GM21723 (cell line): ENCODE data around the gene STX12.

Source experiments
- ATAC-seq: cut with Tn5 transposase; IDR thresholded peaks from one replicate; pipeline ENCODE4 v1.9.1; 2021; ENCODE audit warnings: mild to moderate bottlenecking, moderate library complexity; ENCODE audit not compliant: unreplicated experiment

The STX12 gene

DNA sequence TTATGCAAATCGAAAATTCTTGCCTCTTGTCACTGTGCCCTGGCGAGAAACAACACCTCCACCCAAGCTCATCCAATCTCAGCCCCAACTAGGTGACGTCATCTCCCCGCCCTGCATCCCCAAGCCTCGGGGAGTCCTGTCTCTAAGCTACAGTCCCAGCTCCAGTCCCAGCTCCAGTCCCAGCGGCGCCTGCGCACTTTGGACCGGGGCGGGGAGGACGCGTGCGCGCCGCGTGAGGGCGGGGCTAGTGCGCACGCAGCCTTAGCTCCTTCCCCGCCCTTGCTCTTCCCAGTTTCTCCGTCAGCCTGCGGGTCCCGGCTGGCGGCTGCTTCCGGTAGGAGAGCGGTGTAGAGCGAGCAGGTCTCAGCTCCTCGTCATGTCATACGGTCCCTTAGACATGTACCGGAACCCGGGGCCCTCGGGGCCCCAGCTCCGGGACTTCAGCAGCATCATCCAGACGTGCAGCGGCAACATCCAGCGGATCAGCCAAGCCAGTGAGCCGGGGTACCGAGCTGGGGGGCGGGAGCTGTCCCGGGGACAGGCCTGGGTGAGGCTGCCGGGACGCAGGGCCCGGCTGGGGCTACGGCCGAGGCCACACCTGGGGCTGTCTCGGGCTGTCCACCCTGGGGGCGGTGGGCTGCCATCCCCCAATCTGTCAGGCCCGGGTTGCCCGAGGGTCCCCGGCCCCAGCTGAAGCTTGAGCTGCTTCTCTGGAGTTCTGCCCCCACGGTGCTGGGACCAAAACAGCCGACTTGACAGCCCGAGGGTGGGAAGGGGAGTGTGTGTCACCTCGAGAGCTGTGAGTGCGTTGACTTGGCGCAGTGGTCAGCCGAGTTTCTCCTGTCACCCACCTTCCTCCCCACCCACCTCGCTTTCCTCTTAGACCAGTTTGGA, at the start of gene STX12:
TSS of gene STX12 (plus strand) at position 288 of the 894 bp plus-strand sequence. CDS start at position 377, 89 bp downstream.
- peak; percentile 93 for ATAC-seq

DNA sequence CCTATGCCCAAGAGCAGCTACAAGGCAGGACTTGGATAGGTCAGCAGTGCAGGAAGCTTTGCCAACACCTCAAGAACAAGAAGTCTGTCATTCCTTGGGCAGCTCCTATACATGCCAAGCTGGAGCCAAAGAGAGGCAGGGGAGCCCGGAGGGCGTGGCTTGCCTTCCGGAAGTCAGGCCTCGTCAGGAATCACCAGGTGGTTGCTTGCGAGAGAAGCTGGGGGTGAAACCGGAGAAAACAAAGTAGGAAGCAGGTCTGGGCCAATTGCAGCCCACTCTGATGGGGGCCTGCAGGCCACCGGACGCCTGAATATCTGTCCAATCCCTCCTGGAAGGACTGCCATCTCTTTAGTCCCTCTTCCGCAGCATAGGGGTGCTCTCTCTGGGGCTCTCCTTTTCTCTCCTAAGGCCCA, 48.1 kb upstream of the STX12 start:
- ATAC-seq: no peak

DNA sequence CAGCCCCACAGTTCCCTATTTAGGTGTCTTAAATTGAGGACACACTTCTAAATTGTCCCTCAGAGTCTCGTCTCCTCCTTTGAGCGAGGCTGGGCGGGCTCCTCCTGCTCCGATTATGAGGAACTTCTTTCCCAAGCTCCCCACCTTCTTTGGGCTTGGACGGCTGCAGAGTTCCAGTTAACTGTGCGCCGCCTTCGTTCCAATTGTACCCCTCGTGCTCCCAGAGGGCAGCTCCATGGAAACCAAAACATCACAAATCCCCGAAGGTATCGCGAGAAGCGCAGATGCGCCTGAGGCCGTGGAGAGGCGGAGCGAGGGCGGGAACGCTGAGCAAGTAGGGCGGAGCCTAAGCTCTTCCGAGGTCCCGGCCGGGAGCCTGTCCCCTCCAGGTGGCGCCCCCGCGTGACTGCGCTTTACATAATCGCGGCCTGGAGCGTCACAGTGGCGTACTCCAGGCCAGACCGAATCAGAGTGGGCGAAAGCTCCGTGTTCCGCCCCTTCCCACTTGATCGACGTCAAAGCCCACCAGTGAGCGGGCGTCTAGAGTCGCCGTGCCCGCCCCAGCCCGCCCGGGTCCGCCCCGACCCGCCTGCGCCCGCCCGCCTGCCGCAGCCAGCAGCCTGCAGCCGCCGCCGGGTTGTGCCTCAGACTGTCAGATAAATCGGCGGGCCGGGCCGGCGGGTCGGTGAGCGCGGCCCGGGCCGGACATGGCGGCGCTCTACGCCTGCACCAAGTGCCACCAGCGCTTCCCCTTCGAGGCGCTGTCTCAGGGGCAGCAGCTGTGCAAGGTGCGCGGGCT, 47.4 kb upstream of the STX12 start, which contains the start of gene FAM76A:
TSS of gene FAM76A (plus strand) at position 588 of the 799 bp plus-strand sequence. CDS start at position 708, 120 bp downstream.
- ATAC-seq: peak; percentile 95

- ATAC-seq: peak; percentile 34
Measured at GRCh38 chr1:27726173-27727044, 46.6 kb upstream of the STX12 start.

DNA sequence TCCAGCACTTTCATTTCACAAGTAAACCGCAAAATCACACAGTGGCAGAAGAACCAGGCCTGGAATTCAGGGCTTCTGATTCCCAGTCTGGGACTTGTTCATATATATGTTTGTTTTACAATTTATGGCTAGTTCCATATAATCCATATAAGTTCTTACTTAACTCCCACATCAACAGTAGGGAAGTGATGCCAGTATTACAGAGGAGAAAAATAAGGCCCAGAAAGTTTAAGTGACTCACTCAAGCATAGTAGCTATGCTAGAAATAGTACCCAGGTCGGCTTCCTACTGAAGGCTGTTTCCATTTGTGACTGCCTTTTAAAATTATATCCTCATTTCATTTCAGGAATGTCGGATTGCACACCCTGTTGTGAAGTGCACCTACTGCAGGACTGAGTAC, 45.9 kb upstream of the STX12 start:
- no peak for ATAC-seq

- ATAC-seq: no peak
Measured at GRCh38 chr1:27736252-27736651, 36.8 kb upstream of the STX12 start.

DNA sequence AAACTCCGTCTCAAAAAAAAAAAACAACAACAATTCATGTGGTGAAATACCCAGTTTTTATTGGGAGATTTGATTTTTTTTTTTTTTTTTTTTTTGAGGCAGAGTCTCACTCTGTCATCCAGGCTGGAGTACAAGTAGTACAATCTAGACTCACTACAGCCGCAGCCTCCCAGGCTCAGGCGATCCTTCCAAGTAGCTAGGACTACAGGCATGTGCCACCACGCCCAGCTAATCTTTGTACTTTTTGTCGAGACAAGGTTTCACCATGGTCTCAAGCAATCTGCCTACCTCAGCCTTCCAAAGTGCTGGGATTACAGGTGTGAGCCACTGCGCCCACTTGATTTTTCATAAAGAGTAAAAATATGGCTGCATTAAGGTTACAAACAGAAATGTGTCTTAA, 31.9 kb upstream of the STX12 start:
- no peak for ATAC-seq

DNA sequence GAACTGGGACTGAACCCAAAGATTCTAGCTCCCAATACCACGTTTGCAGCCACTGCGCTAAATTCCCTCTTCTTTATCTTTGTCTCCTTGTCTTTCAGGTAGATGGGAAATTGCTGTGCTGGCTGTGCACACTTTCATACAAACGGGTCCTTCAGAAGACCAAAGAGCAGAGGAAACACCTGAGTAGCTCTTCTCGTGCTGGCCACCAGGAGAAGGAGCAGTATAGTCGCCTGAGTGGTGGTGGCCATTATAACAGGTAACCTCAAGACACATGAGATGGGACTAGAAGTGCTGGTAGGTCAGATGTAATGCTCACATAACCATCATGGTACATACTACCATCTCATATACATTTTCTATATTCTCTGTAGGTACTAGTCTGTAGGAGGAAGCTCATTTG, 28.5 kb upstream of the STX12 start:
- ATAC-seq: no peak

DNA sequence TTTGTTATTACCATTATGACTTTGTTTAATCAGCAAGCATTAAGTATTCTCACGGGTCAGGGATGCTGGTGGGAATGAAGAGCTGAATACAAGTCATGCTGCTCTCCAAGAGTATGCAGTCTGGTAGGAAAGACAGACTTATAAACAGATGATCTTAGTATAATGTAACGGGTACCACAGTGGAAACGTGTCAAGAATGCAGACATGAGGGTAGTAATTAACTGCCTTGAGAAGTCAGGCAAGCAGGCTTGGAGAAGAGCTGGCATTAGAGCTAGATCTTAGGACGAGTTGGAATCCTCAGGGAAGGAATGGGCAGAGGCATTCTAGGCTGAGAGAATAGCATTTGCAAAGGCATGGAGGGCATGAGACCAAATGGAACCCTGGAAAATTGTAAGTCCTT, 27.6 kb upstream of the STX12 start:
- ATAC-seq: no peak

DNA sequence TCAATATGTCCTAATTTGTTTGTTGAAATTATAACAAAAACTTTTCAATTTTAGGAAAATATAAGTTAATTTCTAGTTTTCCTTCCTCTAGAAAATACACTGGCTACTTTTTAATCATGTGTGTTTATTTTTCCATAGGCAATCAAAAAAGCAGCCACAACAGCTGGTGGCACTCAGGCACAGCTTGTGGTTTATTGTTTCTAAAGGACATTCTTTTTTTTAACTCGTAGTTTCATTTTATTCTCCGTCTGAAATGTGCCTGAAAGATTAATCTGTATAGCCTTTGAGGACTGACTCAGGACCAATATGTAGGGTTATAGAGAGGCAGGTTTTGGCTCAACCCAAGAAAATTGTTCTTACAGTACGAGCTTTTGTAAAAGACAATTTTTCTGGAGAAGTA, 20.7 kb upstream of the STX12 start:
- no peak for ATAC-seq

- ATAC-seq: no peak
Measured at GRCh38 chr1:27755286-27755685, 17.7 kb upstream of the STX12 start.

- ATAC-seq: no peak
Measured at GRCh38 chr1:27755865-27756264, 17.2 kb upstream of the STX12 start.

DNA sequence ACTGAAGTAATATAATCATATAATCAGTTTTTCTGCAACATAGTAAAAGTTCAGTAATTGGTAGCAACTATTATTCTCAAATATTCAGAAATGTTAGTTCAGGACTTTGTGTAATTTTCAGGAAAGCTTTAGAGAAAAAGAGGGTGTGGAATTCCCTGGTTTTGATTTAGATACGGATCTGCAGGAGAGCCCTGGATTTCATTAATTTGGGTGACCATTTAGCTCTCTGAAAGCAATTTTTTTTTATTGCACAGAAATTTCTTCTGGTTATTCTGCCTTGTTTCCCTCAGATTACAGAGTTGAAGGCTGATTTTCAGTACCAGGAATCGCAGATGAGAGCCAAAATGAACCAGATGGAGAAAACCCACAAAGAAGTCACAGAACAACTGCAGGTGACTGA, 13.8 kb upstream of the STX12 start:
- ATAC-seq: no peak

DNA sequence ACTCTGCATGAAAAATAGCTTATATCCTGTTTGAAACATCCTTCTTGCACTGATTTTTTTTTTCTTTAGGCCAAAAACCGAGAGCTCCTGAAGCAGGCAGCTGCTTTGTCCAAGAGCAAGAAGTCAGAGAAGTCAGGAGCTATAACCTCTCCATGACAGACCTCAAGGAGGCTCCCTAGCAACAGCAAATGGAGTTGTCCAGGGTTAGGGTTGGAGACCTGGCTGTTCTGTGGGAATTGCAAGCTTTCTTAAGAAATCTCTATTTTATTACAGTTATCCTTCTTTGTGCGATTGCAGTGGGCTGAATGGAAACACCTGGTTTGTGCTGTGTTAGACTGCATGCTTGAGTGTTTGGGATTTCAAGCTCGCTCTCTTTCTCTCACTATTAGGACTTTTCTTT, 12.6 kb upstream of the STX12 start:
- no peak for ATAC-seq

DNA sequence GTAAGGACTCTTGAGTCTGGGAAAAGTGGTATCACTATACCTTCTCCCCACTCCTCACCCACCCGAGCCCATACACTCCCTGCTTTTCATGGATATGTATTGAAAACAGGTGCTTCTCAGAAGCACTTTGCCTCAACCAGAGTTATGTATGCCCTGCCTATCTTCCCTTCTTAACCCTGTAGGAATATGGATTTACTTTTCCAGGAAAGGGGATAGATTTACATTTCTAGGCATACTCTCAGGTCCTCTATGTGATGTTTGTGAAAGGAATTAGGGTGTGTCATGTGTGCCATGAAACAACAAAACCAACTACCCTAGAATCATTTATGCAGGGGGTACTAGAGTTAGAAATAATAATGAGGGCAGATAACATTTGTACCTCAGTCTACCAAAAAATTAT, 11.0 kb upstream of the STX12 start:
- no peak for ATAC-seq

- no peak for ATAC-seq
Measured at GRCh38 chr1:27763358-27763757, 9.7 kb upstream of the STX12 start.

GRCh38 chr1:27770293-27770830, 2.7 kb upstream of the STX12 start:
- no peak for ATAC-seq

- ATAC-seq: no peak
Measured at GRCh38 chr1:27772036-27772931, 735 bp upstream of the STX12 start.

DNA sequence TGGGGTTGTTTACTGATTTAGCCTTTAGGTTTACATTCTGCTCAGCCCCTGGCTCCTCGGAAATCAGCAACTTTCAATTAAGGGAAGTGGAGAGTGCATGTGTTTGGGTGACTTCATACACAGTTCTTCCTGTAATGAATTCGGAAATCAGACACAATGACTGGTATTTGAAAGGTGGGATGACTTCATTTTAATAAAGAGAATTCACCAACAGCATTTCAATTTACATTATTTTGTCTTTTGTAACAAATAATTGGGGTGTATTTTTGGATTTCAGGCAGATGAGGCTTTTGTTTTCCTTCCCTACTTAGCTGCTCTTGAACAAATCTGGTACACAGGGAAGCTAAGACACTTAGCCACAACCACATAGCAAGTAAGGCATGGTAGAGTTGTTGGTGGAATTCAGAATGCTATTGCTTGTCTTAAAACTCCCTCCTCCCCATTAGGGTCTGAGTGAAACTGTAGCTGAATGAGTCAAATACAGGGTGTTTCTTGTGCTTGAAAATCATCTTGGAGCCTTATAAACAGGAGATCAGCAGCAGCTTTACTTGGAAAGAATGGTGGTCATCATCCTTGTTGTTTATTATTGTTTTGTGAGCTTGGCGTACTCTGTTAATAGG, 917 bp downstream of the STX12 start:
- ATAC-seq: peak; percentile 14
